ENCODE data around the gene CMTM4. TPM values are rescaled to one million over a fixed set of nuclear protein-coding genes. Genes with fewer than 3 reads are reported as not detected.
"Not testable (repeated sequence)": the region's sequence is repeated elsewhere in the genome, so short reads cannot be mapped to it uniquely, and the experiment has no call there.

Gene CMTM4
- total RNA-seq, 1 donor from 2014 or later = 20.1 TPM

DNA sequence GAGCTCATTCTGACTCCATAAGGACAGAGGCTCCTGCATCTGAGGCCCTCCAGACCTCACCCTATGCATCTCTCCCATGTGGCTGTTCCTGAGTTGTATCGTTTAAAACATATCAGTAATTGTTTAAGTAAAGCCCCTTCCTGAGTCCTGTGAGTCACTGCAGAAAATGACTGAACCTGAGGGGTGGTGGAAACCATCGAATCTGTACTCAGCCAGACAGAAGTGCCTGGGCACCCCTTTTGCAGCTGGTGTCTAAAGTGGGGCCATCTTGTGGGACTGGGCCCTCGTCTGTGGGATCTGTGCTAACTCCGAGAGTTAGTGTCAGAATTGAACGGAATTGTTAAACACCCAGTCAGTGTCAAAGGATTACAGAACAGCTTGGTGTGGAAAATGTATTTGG is 66.7 kb downstream of the CMTM4 start:
- Histone ChIP-seq H3K4me3 (no peak overlapping the region), H3K4me1 (no peaks in the 10 kb centered on the region), H3K27ac (no peak overlapping the region), H3K9me3 (no peaks in the 10 kb centered on the region), H3K27me3 (no peaks in the 10 kb centered on the region), H3K36me3 (peaks cover 0 to 2% of the 10 kb centered on the region in 2 donors)
- TF ChIP-seq, protein P1, sequence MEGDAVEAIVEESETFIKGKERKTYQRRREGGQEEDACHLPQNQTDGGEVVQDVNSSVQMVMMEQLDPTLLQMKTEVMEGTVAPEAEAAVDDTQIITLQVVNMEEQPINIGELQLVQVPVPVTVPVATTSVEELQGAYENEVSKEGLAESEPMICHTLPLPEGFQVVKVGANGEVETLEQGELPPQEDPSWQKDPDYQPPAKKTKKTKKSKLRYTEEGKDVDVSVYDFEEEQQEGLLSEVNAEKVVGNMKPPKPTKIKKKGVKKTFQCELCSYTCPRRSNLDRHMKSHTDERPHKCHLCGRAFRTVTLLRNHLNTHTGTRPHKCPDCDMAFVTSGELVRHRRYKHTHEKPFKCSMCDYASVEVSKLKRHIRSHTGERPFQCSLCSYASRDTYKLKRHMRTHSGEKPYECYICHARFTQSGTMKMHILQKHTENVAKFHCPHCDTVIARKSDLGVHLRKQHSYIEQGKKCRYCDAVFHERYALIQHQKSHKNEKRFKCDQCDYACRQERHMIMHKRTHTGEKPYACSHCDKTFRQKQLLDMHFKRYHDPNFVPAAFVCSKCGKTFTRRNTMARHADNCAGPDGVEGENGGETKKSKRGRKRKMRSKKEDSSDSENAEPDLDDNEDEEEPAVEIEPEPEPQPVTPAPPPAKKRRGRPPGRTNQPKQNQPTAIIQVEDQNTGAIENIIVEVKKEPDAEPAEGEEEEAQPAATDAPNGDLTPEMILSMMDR (IDR thresholded peaks at IDR 0.05) = no peak
- intact Hi-C loops (cut with DNase I) = no loop called here
- DNase-seq (ENCODE audit: low spot score in 2 of 2) = no peak

DNA sequence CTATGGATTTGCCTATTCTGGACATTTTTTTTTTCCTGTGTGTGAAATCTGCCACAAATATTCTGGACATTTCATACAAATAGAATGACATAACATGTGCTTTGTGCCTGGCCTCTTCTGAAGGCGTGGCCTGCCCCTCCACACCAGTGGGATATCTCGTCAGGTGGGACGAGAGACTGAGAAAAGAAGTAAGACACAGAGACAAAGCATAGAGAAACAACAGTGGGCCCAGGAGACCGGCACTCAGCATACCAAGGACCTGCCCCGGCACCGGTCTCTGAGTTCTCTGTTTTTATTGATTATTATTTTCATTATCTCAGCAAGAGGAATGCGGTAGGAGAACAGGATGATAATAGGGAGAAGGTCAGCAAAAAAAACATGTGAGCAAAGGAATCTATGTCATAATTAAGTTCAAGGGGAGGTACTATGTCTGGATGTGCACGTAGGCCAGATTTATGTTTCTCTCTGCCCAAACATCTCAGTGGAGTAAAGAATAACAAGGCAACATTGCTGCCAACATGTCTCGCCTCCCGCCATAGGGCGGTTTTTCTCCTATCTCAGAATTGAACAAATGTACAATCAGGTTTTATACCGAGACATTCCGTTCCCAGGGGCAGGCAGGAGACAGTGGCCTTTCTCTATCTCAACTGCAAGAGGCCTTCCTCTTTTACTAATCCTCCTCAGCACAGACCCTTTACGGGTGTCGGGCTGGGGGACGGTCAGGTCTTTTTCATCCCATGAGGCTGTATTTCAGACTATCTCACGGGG is 68.7 kb downstream of the CMTM4 start:
- H3K27ac ChIP-seq; H3K4me3 ChIP-seq; H3K27me3 ChIP-seq; H3K9me3 ChIP-seq; H3K36me3 ChIP-seq; intact Hi-C loops (cut with DNase I); H3K4me1 ChIP-seq; DNase-seq (ENCODE audit: low spot score in 2 of 2): not testable (repeated sequence)

DNA sequence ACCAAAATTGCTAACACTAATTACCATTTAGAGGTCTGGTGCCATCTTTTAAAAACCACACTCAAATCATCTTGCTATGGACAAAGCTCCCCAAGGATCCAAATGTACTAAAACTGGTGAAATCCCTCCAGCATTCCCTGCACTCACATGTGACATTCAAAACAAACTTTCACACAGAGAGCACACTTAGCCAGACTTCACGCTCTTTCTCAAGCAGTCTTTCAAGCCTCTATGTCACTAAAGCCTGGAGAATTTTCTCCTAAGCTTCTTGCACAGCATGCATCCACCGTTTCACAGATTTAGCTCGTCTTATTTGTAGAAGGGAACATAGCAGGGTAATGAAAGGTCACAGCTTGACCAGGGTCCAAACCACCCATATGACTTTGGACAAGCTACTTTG is 72.8 kb downstream of the CMTM4 start:
- TF ChIP-seq, protein P1 (IDR thresholded peaks at IDR 0.05) = no peak
- H3K36me3 ChIP-seq = peaks cover 0 to 10% of the 10 kb centered on the region in 2 donors
- intact Hi-C loops (cut with DNase I) = no loop called here

DNA sequence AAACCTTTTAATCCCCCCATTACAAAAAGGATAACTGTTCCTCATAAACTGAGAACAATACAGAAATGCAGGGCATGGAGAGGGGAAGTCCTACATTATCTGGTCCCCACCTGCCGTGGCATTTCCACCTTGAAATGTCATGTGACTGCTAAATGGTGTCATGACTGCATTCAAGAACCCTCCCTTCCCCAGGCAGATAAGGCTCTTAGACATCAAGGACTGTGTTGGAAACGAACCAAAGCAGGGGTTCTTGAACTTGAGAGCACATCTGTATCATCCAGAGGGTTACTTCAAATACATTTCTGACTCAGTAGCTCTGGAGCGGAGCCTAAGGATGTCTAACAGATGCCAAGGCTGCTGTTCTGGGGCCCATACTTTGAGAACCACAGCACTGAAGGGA is 73.7 kb downstream of the CMTM4 start:
- Histone ChIP-seq H3K36me3 (peaks cover 0 to 10% of the 10 kb centered on the region in 2 donors), H3K4me3 (no peak overlapping the region), H3K4me1 (peaks cover 0 to 11% of the 10 kb centered on the region in 2 donors), H3K27me3 (no peaks in the 10 kb centered on the region), H3K9me3 (no peaks in the 10 kb centered on the region), H3K27ac (no peak overlapping the region)
- no peak for DNase-seq (ENCODE audit: low spot score in 2 of 2)
- intact Hi-C loops (cut with DNase I) = no loop called here
- TF ChIP-seq, protein P1 (IDR thresholded peaks at IDR 0.05) = no peak

More for the DNA sequence above, 72.8 kb downstream of the CMTM4 start:
- peaks cover 0 to 5% of the 10 kb centered on the region in 2 donors for H3K4me1 ChIP-seq
- H3K27ac ChIP-seq = no peak overlapping the region
- H3K27me3 ChIP-seq = no peaks in the 10 kb centered on the region
- no peaks in the 10 kb centered on the region for H3K9me3 ChIP-seq
- no peak overlapping the region for H3K4me3 ChIP-seq
- no peak for DNase-seq (ENCODE audit: low spot score in 2 of 2)

DNA sequence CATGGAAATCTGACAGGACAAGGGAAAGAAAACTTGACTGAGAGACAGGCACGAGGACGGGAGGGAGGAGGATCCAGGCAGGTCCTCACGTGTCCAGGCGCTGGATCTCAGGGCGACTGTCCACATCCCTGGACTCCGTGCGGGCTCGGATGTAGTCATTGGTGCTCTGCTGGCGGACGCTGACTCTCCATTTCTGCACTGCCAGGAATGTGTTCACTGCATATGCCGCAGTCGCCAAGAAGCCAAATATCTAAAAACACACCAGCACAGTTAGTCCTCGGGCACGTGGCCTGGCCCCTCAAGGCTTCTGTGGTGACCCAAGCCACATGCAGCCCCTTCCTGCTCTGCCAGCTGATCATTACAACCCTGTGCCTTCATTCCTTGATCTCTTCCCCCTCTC is 74.6 kb downstream of the CMTM4 start:
- Histone ChIP-seq H3K9me3 (no peaks in the 10 kb centered on the region), H3K4me3 (no peak overlapping the region), H3K4me1 (peaks cover 0 to 11% of the 10 kb centered on the region in 2 donors), H3K36me3 (peaks cover 0 to 10% of the 10 kb centered on the region in 2 donors), H3K27me3 (no peaks in the 10 kb centered on the region), H3K27ac (no peak overlapping the region)
- TF ChIP-seq, protein P1 (IDR thresholded peaks at IDR 0.05) = no peak
- DNase-seq (ENCODE audit: low spot score in 2 of 2) = no peak
- intact Hi-C loops (cut with DNase I) = no loop called here

DNA sequence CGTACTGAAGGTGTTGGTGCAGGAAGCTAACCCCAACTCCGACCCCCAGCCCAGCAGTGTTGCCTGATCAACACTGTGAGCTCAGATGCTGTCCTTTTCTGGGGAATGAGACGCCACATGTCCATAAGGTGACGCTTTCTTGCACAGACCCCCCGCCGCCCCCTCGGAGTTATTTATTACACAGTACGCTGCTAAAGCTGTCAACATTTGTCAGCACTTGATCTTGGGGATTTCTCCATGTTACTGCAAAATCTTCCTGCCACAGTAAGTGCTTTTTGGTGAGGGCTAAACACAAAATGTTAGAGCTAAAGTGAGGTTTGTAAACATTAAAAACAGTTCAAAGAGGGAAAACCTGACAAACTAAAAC is 76.1 kb downstream of the CMTM4 start:
- intact Hi-C loops (cut with DNase I) = no loop called here
- Histone ChIP-seq H3K27ac (no peak overlapping the region), H3K36me3 (peaks cover 0 to 10% of the 10 kb centered on the region in 2 donors), H3K4me1 (peaks cover 0 to 11% of the 10 kb centered on the region in 2 donors), H3K9me3 (no peaks in the 10 kb centered on the region), H3K4me3 (no peak overlapping the region), H3K27me3 (no peaks in the 10 kb centered on the region)
- TF ChIP-seq, protein P1 (IDR thresholded peaks at IDR 0.05) = no peak
- no peak for DNase-seq (ENCODE audit: low spot score in 2 of 2)
